T-helper 1 cell (primary cell): ENCODE data around the gene ZXDC.

Experiments
- DNase-seq, 5 donors: peaks; one replicate each; pipeline ENCODE4 v3.0.0-alpha.2; 2012 to 2020

ZXDC gene

GRCh38 chr3:126432361-126433104, 43.2 kb downstream of the ZXDC start:
- no peak for DNase-seq

GRCh38 chr3:126431103-126431534, 44.6 kb downstream of the ZXDC start:
- DNase-seq = no peak

- DNase-seq = no peak
Observed at GRCh38 chr3:126424751-126425150, 50.9 kb downstream of the ZXDC start.

GRCh38 chr3:126424039-126424717, 51.5 kb downstream of the ZXDC start:
- no peak for DNase-seq

GRCh38 chr3:126423191-126424038, 52.3 kb downstream of the ZXDC start:
- no peak for DNase-seq

- no peak for DNase-seq
Observed at GRCh38 chr3:126422571-126423091, 53.1 kb downstream of the ZXDC start.

- no peak for DNase-seq
Observed at GRCh38 chr3:126422121-126422520, 53.6 kb downstream of the ZXDC start.

- no peak for DNase-seq
Observed at GRCh38 chr3:126421573-126422119, 54.0 kb downstream of the ZXDC start.

GRCh38 chr3:126419886-126420786, 55.6 kb downstream of the ZXDC start:
- DNase-seq = no peak

- no peak for DNase-seq
Observed at GRCh38 chr3:126419151-126419703, 56.5 kb downstream of the ZXDC start.

GRCh38 chr3:126418661-126419131, 57.0 kb downstream of the ZXDC start:
- no peak for DNase-seq

- DNase-seq = no peak
Observed at GRCh38 chr3:126417981-126418530, 57.6 kb downstream of the ZXDC start.

- no peak for DNase-seq
Observed at GRCh38 chr3:126417515-126417914, 58.2 kb downstream of the ZXDC start.

GRCh38 chr3:126416943-126417342, 58.7 kb downstream of the ZXDC start:
- DNase-seq = no peak

- DNase-seq = no peak
Observed at GRCh38 chr3:126415661-126416591, 59.8 kb downstream of the ZXDC start.

GRCh38 chr3:126414961-126415660, 60.6 kb downstream of the ZXDC start:
- no peak for DNase-seq

- no peak for DNase-seq
Observed at GRCh38 chr3:126414406-126414805, 61.3 kb downstream of the ZXDC start.

GRCh38 chr3:126413693-126414080, 62.0 kb downstream of the ZXDC start:
- DNase-seq = no peak
